HEK293 (cell line): ENCODE data around the gene CMTM1.

Experiments used
- OSR2 ChIP-seq: fragments of 450-650 bp; formaldehyde crosslinking; IDR thresholded peaks from 2 replicates; pipeline ENCODE4 v1.5.1; 2016; ENCODE audit warnings: missing biosample characterization, missing genetic modification characterization
- ZNF10 ChIP-seq: fragments of 450-650 bp; formaldehyde crosslinking; IDR thresholded peaks from 2 replicates; pipeline ENCODE4 v1.5.1; 2017; ENCODE audit warnings: missing biosample characterization, missing genetic modification characterization
- ZNF274 ChIP-seq, 2 experiments: fragments of 200-500 bp in 1 of 2; fragments of 450-650 bp in 1 of 2; sonication (Bioruptor generic) in 1 of 2; formaldehyde crosslinking in 1 of 2; IDR thresholded peaks; 2 replicates each; pipeline versions ENCODE4 v1.5.1 to v1.6.1; 2014 to 2016; ENCODE audit warnings: borderline replicate concordance in 1 of 2, inconsistent platforms in 1 of 2, low read length in 1 of 2, missing biosample characterization in 1 of 2, missing genetic modification characterization in 1 of 2

DNA sequence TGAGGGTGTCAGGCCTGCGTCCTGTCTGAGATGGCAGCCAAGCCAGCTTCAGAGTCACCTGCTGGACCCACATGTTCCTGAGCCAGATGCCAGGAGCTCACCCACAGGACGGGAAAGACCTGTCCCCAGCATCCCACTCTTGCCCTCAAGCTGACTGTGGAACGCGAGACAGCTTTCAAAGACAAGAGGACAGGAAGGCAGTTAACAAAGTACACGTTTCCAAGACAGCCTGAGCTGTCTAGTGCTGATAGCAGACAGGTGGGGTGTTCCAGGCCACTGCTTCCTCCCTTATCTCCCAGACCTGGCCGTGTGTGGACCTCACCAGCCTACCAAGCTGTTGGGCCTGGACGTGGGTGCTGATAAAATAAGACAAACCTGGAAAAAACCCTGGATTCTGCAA, 51.5 kb downstream of the CMTM1 start:
- TF ChIP-seq ZNF274 (IDR thresholded peaks at IDR 0.05; ENCODE audit: low read length) (no peak), ZNF274 (tag by site-specific recombination; IDR thresholded peaks at IDR 0.05; ENCODE audit: borderline replicate concordance) (no peak), OSR2 (tag by site-specific recombination) (no peak), ZNF10 (tag by site-specific recombination) (no peak)
